MM.1S (cell line): ENCODE measurements around the gene CHRNA7.
"Not testable (repeated sequence)": the region's sequence is repeated elsewhere in the genome, so short reads cannot be mapped to it uniquely, and the experiment has no call there.

Experiments used
- DNase-seq: peaks from one replicate; pipeline ENCODE4 v3.0.0-alpha.2; 2015
- H2AFZ ChIP-seq: fragments of 300-600 bp; sonication (generic); 2 replicates; pipeline ENCODE4 v1.6.0; 2016; ENCODE audit warnings: antibody characterized with exemption, low read length
- H3F3A ChIP-seq: fragments of 300-600 bp; sonication (generic); 2 replicates; pipeline ENCODE4 v1.6.1; 2016; ENCODE audit warnings: mild to moderate bottlenecking, antibody characterized with exemption, low read length, moderate library complexity, mixed read lengths; ENCODE audit not compliant: insufficient read depth
- H3K27ac ChIP-seq: fragments of 300-600 bp; sonication (generic); 2 replicates; pipeline ENCODE4 v1.5.1; 2016; ENCODE audit warnings: mild to moderate bottlenecking, low read length
- H3K27me3 ChIP-seq: fragments of 300-600 bp; sonication (generic); replicated peaks from 2 replicates; pipeline ENCODE4 v1.6.0; 2016; ENCODE audit warnings: low read length; ENCODE audit not compliant: insufficient read depth
- H3K36me3 ChIP-seq: fragments of 300-600 bp; sonication (generic); replicated peaks from 2 replicates; pipeline ENCODE4 v1.6.1; 2016; ENCODE audit warnings: mild to moderate bottlenecking, low read length, mixed read lengths; ENCODE audit not compliant: insufficient read depth
- H3K4me1 ChIP-seq: fragments of 300-600 bp; sonication (generic); 2 replicates; pipeline ENCODE4 v1.6.1; 2016; ENCODE audit warnings: low read length, mixed read lengths
- H3K4me2 ChIP-seq: fragments of 300-600 bp; sonication (generic); 2 replicates; pipeline ENCODE4 v1.6.0; 2016; ENCODE audit warnings: low read depth, low read length
- H3K4me3 ChIP-seq: fragments of 300-600 bp; sonication (generic); 2 replicates; pipeline ENCODE4 v1.5.1; 2016; ENCODE audit warnings: low read length, mixed read lengths
- H3K79me2 ChIP-seq: fragments of 300-600 bp; sonication (generic); 2 replicates; pipeline ENCODE4 v1.6.1; 2016; ENCODE audit warnings: mixed run types, low read length, mixed read lengths
- H3K9ac ChIP-seq: fragments of 300-600 bp; sonication (generic); 2 replicates; pipeline ENCODE4 v1.6.1; 2016; ENCODE audit warnings: low read length, mixed read lengths
- H3K9me2 ChIP-seq: fragments of 300-600 bp; sonication (generic); replicated peaks from 2 replicates; pipeline ENCODE4 v1.6.1; 2016; ENCODE audit warnings: mild to moderate bottlenecking, low read length, mixed read lengths; ENCODE audit not compliant: insufficient read depth
- H3K9me3 ChIP-seq: fragments of 300-600 bp; sonication (generic); replicated peaks from 2 replicates; pipeline ENCODE4 v1.6.1; 2016; ENCODE audit warnings: mild to moderate bottlenecking, low read length, mixed read lengths; ENCODE audit not compliant: insufficient read depth
- H4K20me1 ChIP-seq: fragments of 300-600 bp; sonication (generic); 2 replicates; pipeline ENCODE4 v1.6.1; 2016; ENCODE audit warnings: mild to moderate bottlenecking, low read length, moderate library complexity, mixed read lengths; ENCODE audit not compliant: insufficient read depth
- CTCF ChIP-seq: fragments of 300-600 bp; sonication (generic); IDR thresholded peaks from 2 replicates; pipeline ENCODE4 v1.5.1; 2016; ENCODE audit warnings: antibody characterized with exemption, low read length, mixed read lengths
- EZH2 ChIP-seq: fragments of 300-600 bp; sonication (generic); optimal IDR thresholded peaks from 2 replicates; pipeline ENCODE3; 2017; ENCODE audit warnings: low read depth, mild to moderate bottlenecking, antibody characterized with exemption, low read length, mixed read lengths
- EZH2phosphoT487 ChIP-seq: fragments of 300-600 bp; sonication (generic); IDR thresholded peaks from 2 replicates; pipeline ENCODE4 v1.6.1; 2018; ENCODE audit warnings: antibody characterized with exemption, low read length

Gene CHRNA7

GRCh38 chr15:32132859-32133258 lies 102.5 kb downstream of the CHRNA7 start:
- Histone ChIP-seq H3K36me3 (no peaks in the 10 kb centered on the region), H2AFZ (no peak overlapping the region), H3K9me2 (no peaks in the 10 kb centered on the region), H3K4me2 (no peak overlapping the region), H3F3A (no peaks in the 10 kb centered on the region), H3K9me3 (no peaks in the 10 kb centered on the region), H3K27me3 (no peaks in the 10 kb centered on the region), H3K4me1 (no peaks in the 10 kb centered on the region), H3K9ac (no peak overlapping the region), H3K79me2 (no peaks in the 10 kb centered on the region), H3K4me3 (no peak overlapping the region), H4K20me1 (no peaks in the 10 kb centered on the region), H3K27ac (no peak overlapping the region)
- TF ChIP-seq EZH2phosphoT487, result no peak
- no peak for TF ChIP-seq EZH2
- no peak for TF ChIP-seq CTCF
- DNase-seq, result no peak

GRCh38 chr15:32134842-32135241 lies 104.5 kb downstream of the CHRNA7 start:
- no peaks in the 10 kb centered on the region for H3K9me2 ChIP-seq
- H4K20me1 ChIP-seq, result no peaks in the 10 kb centered on the region
- no peaks in the 10 kb centered on the region for H3K79me2 ChIP-seq
- H3K27ac ChIP-seq, result no peak overlapping the region
- no peaks in the 10 kb centered on the region for H3K4me1 ChIP-seq
- TF ChIP-seq EZH2phosphoT487 (no peak), EZH2 (no peak), CTCF (no peak)
- H3K9ac ChIP-seq, result no peak overlapping the region
- no peak overlapping the region for H2AFZ ChIP-seq
- H3K4me2 ChIP-seq, result no peak overlapping the region
- no peaks in the 10 kb centered on the region for H3K27me3 ChIP-seq
- DNase-seq, result no peak
- H3K4me3 ChIP-seq, result no peak overlapping the region
- H3K9me3 ChIP-seq, result no peaks in the 10 kb centered on the region
- H3K36me3 ChIP-seq, result no peaks in the 10 kb centered on the region
- H3F3A ChIP-seq, result no peaks in the 10 kb centered on the region

GRCh38 chr15:32135335-32135734 lies 105.0 kb downstream of the CHRNA7 start:
- Histone ChIP-seq H3K4me3 (no peak overlapping the region), H3K4me1 (no peaks in the 10 kb centered on the region), H3K9ac (no peak overlapping the region), H2AFZ (no peak overlapping the region), H4K20me1 (no peaks in the 10 kb centered on the region), H3K9me3 (no peaks in the 10 kb centered on the region), H3K9me2 (no peaks in the 10 kb centered on the region), H3F3A (no peaks in the 10 kb centered on the region), H3K27ac (no peak overlapping the region), H3K36me3 (no peaks in the 10 kb centered on the region), H3K4me2 (no peak overlapping the region), H3K79me2 (no peaks in the 10 kb centered on the region), H3K27me3 (no peaks in the 10 kb centered on the region)
- no peak for DNase-seq
- no peak for TF ChIP-seq CTCF
- no peak for TF ChIP-seq EZH2
- TF ChIP-seq EZH2phosphoT487, result no peak

GRCh38 chr15:32145512-32145911 lies 115.2 kb downstream of the CHRNA7 start:
- H3K27me3 ChIP-seq, H3K27ac ChIP-seq, H3K4me3 ChIP-seq, DNase-seq, H3K36me3 ChIP-seq, H3K9me3 ChIP-seq, H3K4me2 ChIP-seq, H3K4me1 ChIP-seq, H3K79me2 ChIP-seq, H3F3A ChIP-seq, H3K9ac ChIP-seq, H3K9me2 ChIP-seq, H2AFZ ChIP-seq, H4K20me1 ChIP-seq: not testable (repeated sequence)
